ENCODE results near the gene PPP4R2. TPM values are rescaled to one million over a fixed set of nuclear protein-coding genes. Genes with fewer than 3 reads are reported as not detected.

PPP4R2 gene
- total RNA-seq, 1 experiment from 2014 or later, result 62.7 TPM

DNA sequence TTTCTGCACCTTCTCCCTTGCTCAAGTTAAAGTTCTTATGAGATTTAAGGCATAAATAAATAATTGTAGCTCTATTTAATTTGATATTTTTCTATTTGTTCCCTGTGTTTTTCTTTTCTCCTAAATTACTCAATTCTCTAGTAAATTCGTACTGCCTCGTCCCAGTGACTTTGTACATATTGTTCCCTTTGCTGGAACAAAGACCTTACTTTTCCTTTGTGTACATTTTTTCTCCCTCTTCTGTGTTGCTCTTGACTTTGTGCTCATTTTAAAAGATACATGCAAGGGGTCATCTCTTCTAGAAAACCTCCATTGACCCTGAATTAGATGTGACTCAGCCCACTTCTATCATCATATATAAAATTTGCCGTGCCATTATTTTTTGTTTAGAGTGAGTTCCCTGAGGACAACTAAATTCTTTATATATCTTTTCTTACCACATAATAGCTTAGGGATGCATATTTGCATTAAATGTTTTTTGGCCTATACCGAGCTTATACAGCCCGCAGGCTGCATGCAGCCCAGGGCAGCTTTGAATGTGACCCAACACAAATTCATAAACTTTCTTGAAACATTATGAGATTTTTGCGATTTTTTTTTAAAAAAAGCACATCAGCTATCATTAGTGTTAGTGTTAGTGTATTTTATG is 29.6 kb downstream of the PPP4R2 start:
- POLR2A ChIA-PET (ENCODE audit: unreplicated experiment), result no interaction called here
- H3K4me2 ChIP-seq (ENCODE audit: low read length), result no peak overlapping the region
- H3K9me2 ChIP-seq (replicated peaks; ENCODE audit: low read length), result no peaks in the 10 kb centered on the region
- BruUV-seq (replicated peaks), result no TSS peak
- TF ChIP-seq EZH2 (IDR thresholded peaks at IDR 0.05; ENCODE audit: low read length, unreplicated experiment) (no peak), EZH2phosphoT487 (IDR thresholded peaks at IDR 0.05; ENCODE audit: borderline replicate concordance, low read length) (no peak)
- TF ChIP-seq, protein P1, sequence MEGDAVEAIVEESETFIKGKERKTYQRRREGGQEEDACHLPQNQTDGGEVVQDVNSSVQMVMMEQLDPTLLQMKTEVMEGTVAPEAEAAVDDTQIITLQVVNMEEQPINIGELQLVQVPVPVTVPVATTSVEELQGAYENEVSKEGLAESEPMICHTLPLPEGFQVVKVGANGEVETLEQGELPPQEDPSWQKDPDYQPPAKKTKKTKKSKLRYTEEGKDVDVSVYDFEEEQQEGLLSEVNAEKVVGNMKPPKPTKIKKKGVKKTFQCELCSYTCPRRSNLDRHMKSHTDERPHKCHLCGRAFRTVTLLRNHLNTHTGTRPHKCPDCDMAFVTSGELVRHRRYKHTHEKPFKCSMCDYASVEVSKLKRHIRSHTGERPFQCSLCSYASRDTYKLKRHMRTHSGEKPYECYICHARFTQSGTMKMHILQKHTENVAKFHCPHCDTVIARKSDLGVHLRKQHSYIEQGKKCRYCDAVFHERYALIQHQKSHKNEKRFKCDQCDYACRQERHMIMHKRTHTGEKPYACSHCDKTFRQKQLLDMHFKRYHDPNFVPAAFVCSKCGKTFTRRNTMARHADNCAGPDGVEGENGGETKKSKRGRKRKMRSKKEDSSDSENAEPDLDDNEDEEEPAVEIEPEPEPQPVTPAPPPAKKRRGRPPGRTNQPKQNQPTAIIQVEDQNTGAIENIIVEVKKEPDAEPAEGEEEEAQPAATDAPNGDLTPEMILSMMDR (conservative IDR thresholded peaks at IDR 0.05; ENCODE audit: low read depth, low read length), result no peak
- H3K79me2 ChIP-seq (ENCODE audit: low read length), result peaks cover 100% of the 10 kb centered on the region
- H3K36me3 ChIP-seq (ENCODE audit: low read depth, low read length), result peaks cover 8% of the 10 kb centered on the region
- H4K20me1 ChIP-seq (ENCODE audit: low read length), result peaks cover 65% of the 10 kb centered on the region
- H3K4me1 ChIP-seq (ENCODE audit: insufficient read depth, low read length), result peaks cover 21% of the 10 kb centered on the region
- no peaks in the 10 kb centered on the region for H3K9me3 ChIP-seq (ENCODE audit: low read length)
- H3K27me3 ChIP-seq (ENCODE audit: low read length), result no peaks in the 10 kb centered on the region
- CTCF ChIA-PET, result no interaction called here
- intact Hi-C loops (cut with micrococcal nuclease), result no loop called here
- H3K27ac ChIP-seq (ENCODE audit: low read length), result no peak overlapping the region
- H3K9ac ChIP-seq (ENCODE audit: low read length), result no peak overlapping the region
- no peak for ATAC-seq
- no peak overlapping the region for H3K4me3 ChIP-seq (ENCODE audit: low read length)
- DNase-seq, result no peak
- no peaks in the 10 kb centered on the region for H3F3A ChIP-seq (ENCODE audit: low read length, unreplicated experiment)
- no peak overlapping the region for H2AFZ ChIP-seq (ENCODE audit: low read length)

DNA sequence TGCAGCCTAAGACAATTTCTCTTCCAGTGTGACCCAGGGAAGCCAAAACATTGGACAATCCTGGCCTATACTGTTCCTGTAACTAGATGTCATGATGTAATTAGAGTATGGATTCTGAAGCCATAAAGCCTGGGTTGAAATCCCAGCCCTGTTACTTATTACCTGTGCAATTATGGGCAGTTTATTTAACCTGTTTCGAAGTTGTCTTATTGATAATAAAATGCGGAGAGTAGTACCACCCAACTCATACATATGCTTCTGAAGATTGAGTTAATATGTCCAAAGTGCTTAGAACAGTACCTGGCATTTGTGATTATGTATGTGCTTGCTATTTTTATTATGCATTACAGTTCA is 30.1 kb downstream of the PPP4R2 start:
- ChIA-PET POLR2A (ENCODE audit: unreplicated experiment) (interaction anchor here (0.6 kb wide), 1 partner anchor 1387 kb away, joined by 5 read pairs; no protein-coding TSS in a partner anchor), CTCF (no interaction called here)
- no peak for ATAC-seq
- Histone ChIP-seq H3K79me2 (ENCODE audit: low read length) (peaks cover 100% of the 10 kb centered on the region), H3K4me2 (ENCODE audit: low read length) (no peak overlapping the region), H3K4me1 (ENCODE audit: insufficient read depth, low read length) (peaks cover 18% of the 10 kb centered on the region), H3K27ac (ENCODE audit: low read length) (no peak overlapping the region), H2AFZ (ENCODE audit: low read length) (no peak overlapping the region), H3K36me3 (ENCODE audit: low read depth, low read length) (peaks cover 5% of the 10 kb centered on the region), H3K4me3 (ENCODE audit: low read length) (no peak overlapping the region), H3F3A (ENCODE audit: low read length, unreplicated experiment) (no peaks in the 10 kb centered on the region), H3K27me3 (ENCODE audit: low read length) (no peaks in the 10 kb centered on the region), H3K9me3 (ENCODE audit: low read length) (no peaks in the 10 kb centered on the region), H3K9me2 (replicated peaks; ENCODE audit: low read length) (no peaks in the 10 kb centered on the region), H3K9ac (ENCODE audit: low read length) (no peak overlapping the region), H4K20me1 (ENCODE audit: low read length) (peaks cover 61% of the 10 kb centered on the region)
- BruUV-seq (replicated peaks), result no TSS peak
- TF ChIP-seq EZH2phosphoT487 (IDR thresholded peaks at IDR 0.05; ENCODE audit: borderline replicate concordance, low read length) (no peak), EZH2 (IDR thresholded peaks at IDR 0.05; ENCODE audit: low read length, unreplicated experiment) (no peak)
- TF ChIP-seq, protein P1 (conservative IDR thresholded peaks at IDR 0.05; ENCODE audit: low read depth, low read length), result no peak
- no peak for DNase-seq
- intact Hi-C loops (cut with micrococcal nuclease), result no loop called here

DNA sequence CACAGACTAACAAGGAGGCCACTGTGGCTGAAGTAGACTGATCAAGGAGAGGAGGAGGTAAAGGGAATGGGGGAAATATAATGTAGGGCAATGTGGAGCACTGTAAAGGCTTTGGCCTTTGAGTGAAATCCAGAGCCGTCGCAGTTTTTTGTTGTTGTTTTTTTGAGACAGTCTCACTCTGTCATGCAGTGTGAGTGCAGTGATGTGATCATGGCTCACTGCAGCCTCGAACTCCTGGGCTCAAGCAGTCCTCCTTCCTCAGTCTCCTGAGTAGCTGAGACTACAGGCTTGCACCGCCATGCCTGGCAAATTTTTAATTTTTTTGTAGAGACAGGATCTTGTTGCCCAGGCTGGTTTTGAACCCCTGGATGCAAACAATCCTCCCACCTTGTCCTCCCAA is 32.2 kb downstream of the PPP4R2 start:
- Histone ChIP-seq H3K36me3 (ENCODE audit: low read depth, low read length) (peaks cover 3% of the 10 kb centered on the region; the same call in 1 of the 2 replicates), H3K9ac (ENCODE audit: low read length) (no peak overlapping the region), H3K27me3 (ENCODE audit: low read length) (no peaks in the 10 kb centered on the region), H3F3A (ENCODE audit: low read length, unreplicated experiment) (no peaks in the 10 kb centered on the region), H3K79me2 (ENCODE audit: low read length) (peaks cover 100% of the 10 kb centered on the region), H3K9me2 (replicated peaks; ENCODE audit: low read length) (no peaks in the 10 kb centered on the region), H2AFZ (ENCODE audit: low read length) (no peak overlapping the region), H3K4me3 (ENCODE audit: low read length) (no peak overlapping the region), H3K4me2 (ENCODE audit: low read length) (no peak overlapping the region), H3K9me3 (ENCODE audit: low read length) (no peaks in the 10 kb centered on the region), H3K27ac (ENCODE audit: low read length) (no peak overlapping the region), H3K4me1 (ENCODE audit: insufficient read depth, low read length) (peaks cover 18% of the 10 kb centered on the region), H4K20me1 (ENCODE audit: low read length) (peaks cover 55% of the 10 kb centered on the region)
- BruUV-seq (replicated peaks), result no TSS peak
- CTCF ChIA-PET, result no interaction called here
- intact Hi-C loops (cut with micrococcal nuclease), result no loop called here
- DNase-seq (no peak), ATAC-seq (no peak)
- TF ChIP-seq, protein P1 (conservative IDR thresholded peaks at IDR 0.05; ENCODE audit: low read depth, low read length), result no peak
- POLR2A ChIA-PET (ENCODE audit: unreplicated experiment), result no interaction called here

Data from PC-3 (cell line).